ENCODE measurements around the gene PDP2. TPM values are rescaled to one million over a fixed set of nuclear protein-coding genes. Genes with fewer than 3 reads are reported as not detected.

Gene PDP2
- polyA plus RNA-seq, 1 donor from 2014 or later: 4.2 TPM

DNA sequence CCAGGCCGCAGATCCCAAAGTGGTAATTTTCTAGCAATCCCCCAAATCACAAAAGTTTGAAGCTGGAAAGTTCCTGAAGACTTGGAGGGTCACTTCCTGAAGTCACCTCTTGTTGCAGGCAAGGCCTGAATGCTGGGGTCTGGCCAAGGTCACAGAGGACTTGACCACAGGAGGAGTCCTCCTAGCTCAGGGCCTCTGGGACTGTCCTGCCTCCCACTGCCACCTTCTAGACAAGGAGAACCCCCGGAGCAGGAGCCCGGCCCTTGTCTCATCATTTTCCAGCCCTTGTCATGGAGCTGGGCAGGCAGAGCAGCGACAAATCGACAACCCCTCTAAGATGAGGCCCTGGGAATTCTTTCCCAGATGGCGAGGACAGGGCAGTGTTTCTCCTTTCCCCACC, 38.0 kb downstream of the PDP2 start:
- Histone ChIP-seq H2AFZ (ENCODE audit: low read depth, low read length) (no peak overlapping the region), H3K4me2 (ENCODE audit: low read length) (no peak overlapping the region), H3K9me2 (ENCODE audit: insufficient read depth, low read length) (no peaks in the 10 kb centered on the region), H3K9me3 (ENCODE audit: low read length) (no peaks in the 10 kb centered on the region), H3K79me2 (replicated peaks; ENCODE audit: insufficient read depth, low read length) (no peaks in the 10 kb centered on the region), H4K20me1 (ENCODE audit: insufficient read depth) (no peaks in the 10 kb centered on the region), H3K36me3 (ENCODE audit: insufficient read depth, low read length) (no peaks in the 10 kb centered on the region), H3K4me3 (ENCODE audit: low read length) (no peak overlapping the region), H3K27ac (ENCODE audit: low read length) (no peak overlapping the region), H3K27me3 (ENCODE audit: insufficient read depth, low read depth, low read length) (peaks cover 6% of the 10 kb centered on the region), H3K9ac (ENCODE audit: low read length) (no peak overlapping the region), H3F3A (ENCODE audit: insufficient read depth, low read length, poor library complexity, severe bottlenecking) (no peaks in the 10 kb centered on the region)
- TF ChIP-seq SMC3 (conservative IDR thresholded peaks at IDR 0.05; ENCODE audit: poor library complexity) (no peak), CTCF (IDR thresholded peaks at IDR 0.05; ENCODE audit: poor library complexity, severe bottlenecking) (no peak), MXI1 (conservative IDR thresholded peaks at IDR 0.05; ENCODE audit: poor library complexity, severe bottlenecking) (no peak), EP300 (conservative IDR thresholded peaks at IDR 0.05; ENCODE audit: poor library complexity, severe bottlenecking) (no peak), RAD21 (conservative IDR thresholded peaks at IDR 0.05) (no peak), POLR2AphosphoS5 (IDR thresholded peaks at IDR 0.05) (no peak), TAF1 (IDR thresholded peaks at IDR 0.05; ENCODE audit: low read depth) (no peak), EZH2 (IDR thresholded peaks at IDR 0.05; ENCODE audit: borderline replicate concordance, insufficient read depth, low read length, poor library complexity, severe bottlenecking) (no peak)
- TF ChIP-seq, protein P1, sequence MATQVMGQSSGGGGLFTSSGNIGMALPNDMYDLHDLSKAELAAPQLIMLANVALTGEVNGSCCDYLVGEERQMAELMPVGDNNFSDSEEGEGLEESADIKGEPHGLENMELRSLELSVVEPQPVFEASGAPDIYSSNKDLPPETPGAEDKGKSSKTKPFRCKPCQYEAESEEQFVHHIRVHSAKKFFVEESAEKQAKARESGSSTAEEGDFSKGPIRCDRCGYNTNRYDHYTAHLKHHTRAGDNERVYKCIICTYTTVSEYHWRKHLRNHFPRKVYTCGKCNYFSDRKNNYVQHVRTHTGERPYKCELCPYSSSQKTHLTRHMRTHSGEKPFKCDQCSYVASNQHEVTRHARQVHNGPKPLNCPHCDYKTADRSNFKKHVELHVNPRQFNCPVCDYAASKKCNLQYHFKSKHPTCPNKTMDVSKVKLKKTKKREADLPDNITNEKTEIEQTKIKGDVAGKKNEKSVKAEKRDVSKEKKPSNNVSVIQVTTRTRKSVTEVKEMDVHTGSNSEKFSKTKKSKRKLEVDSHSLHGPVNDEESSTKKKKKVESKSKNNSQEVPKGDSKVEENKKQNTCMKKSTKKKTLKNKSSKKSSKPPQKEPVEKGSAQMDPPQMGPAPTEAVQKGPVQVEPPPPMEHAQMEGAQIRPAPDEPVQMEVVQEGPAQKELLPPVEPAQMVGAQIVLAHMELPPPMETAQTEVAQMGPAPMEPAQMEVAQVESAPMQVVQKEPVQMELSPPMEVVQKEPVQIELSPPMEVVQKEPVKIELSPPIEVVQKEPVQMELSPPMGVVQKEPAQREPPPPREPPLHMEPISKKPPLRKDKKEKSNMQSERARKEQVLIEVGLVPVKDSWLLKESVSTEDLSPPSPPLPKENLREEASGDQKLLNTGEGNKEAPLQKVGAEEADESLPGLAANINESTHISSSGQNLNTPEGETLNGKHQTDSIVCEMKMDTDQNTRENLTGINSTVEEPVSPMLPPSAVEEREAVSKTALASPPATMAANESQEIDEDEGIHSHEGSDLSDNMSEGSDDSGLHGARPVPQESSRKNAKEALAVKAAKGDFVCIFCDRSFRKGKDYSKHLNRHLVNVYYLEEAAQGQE (IDR thresholded peaks at IDR 0.05; ENCODE audit: borderline replicate concordance): no peak

- H3F3A ChIP-seq (ENCODE audit: insufficient read depth, low read length, poor library complexity, severe bottlenecking): no peaks in the 10 kb centered on the region
- H3K9ac ChIP-seq (ENCODE audit: low read length): no peak within 1 kb of the TSS
- H3K27me3 ChIP-seq (ENCODE audit: insufficient read depth, low read depth, low read length): peaks cover 12% of the 10 kb centered on the region
- no peaks in the 10 kb centered on the region for H4K20me1 ChIP-seq (ENCODE audit: insufficient read depth)
- no peak within 1 kb of the TSS for H3K4me3 ChIP-seq (ENCODE audit: low read length)
- no peak within 1 kb of the TSS for H3K27ac ChIP-seq (ENCODE audit: low read length)
- no peaks in the 10 kb centered on the region for H3K79me2 ChIP-seq (replicated peaks; ENCODE audit: insufficient read depth, low read length)
- TF ChIP-seq, protein P1 (IDR thresholded peaks at IDR 0.05; ENCODE audit: borderline replicate concordance): no peak
- TF ChIP-seq EZH2 (IDR thresholded peaks at IDR 0.05; ENCODE audit: borderline replicate concordance, insufficient read depth, low read length, poor library complexity, severe bottlenecking) (no peak), POLR2AphosphoS5 (IDR thresholded peaks at IDR 0.05) (no peak), SMC3 (conservative IDR thresholded peaks at IDR 0.05; ENCODE audit: poor library complexity) (no peak), MXI1 (conservative IDR thresholded peaks at IDR 0.05; ENCODE audit: poor library complexity, severe bottlenecking) (no peak), CTCF (IDR thresholded peaks at IDR 0.05; ENCODE audit: poor library complexity, severe bottlenecking) (no peak), RAD21 (conservative IDR thresholded peaks at IDR 0.05) (no peak), TAF1 (IDR thresholded peaks at IDR 0.05; ENCODE audit: low read depth) (no peak), EP300 (conservative IDR thresholded peaks at IDR 0.05; ENCODE audit: poor library complexity, severe bottlenecking) (no peak)
- no peak within 1 kb of the TSS for H2AFZ ChIP-seq (ENCODE audit: low read depth, low read length)
- H3K4me2 ChIP-seq (ENCODE audit: low read length): no peak within 1 kb of the TSS
- H3K9me3 ChIP-seq (ENCODE audit: low read length): no peaks in the 10 kb centered on the region
- no peaks in the 10 kb centered on the region for H3K36me3 ChIP-seq (ENCODE audit: insufficient read depth, low read length)
- no peaks in the 10 kb centered on the region for H3K9me2 ChIP-seq (ENCODE audit: insufficient read depth, low read length)
Observed at GRCh38 chr16:66918803-66919568, 38.7 kb downstream of the PDP2 start, which contains the start of gene CDH16. TSS of gene CDH16 (minus strand) at chr16:66918885. CDS start at chr16:66918065, 820 bp downstream.
